ENCODE results near the gene DNAAF5. TPM values are rescaled to one million over a fixed set of nuclear protein-coding genes. Genes with fewer than 3 reads are reported as not detected.

Gene DNAAF5
- 41.8 to 52.4 TPM (median 48.3 TPM) in 5 replicates for total RNA-seq (2022; extraction: Qiagen RNA extraction)

DNA sequence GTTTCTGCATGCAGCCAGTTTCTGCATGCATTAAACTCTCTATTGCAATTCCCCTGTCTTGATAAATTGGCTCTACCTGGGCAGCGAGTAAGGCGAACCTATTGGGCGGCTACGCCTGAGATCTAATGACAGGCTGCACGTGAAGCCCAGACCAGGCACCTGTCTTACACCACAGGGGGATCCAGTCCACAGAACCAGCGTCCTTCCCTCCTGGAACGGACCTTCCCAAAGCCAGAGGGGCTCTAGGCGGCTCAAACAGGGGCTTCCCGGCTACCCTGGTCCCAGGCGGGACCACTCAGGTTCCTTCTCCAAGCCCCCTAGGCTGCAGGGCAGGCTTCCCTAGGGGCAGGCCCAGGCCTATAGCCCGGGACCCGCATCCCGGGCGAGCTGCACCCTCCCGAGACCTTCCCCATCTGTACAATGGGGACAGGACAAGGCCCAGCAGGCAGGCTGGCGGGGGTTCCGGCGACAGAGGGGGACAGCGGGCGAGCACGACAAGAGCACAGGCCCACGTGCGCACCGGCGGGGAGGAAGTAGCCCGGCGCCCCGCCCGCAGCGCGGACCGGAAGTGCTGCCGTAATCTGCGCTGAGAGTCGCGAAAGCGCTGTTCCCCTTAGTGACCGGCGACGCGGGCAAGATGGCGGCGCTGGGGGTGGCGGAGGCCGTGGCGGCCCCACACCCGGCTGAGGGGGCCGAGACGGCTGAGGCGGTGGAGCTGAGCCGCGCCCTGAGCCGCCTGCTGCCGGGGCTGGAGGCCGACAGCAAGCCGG is at the start of gene DNAAF5:
Gene DNAAF5, plus strand, starts transcription at position 616 of the 770 bp plus-strand sequence. Its CDS starts 22 bp downstream, at position 638.

DNA sequence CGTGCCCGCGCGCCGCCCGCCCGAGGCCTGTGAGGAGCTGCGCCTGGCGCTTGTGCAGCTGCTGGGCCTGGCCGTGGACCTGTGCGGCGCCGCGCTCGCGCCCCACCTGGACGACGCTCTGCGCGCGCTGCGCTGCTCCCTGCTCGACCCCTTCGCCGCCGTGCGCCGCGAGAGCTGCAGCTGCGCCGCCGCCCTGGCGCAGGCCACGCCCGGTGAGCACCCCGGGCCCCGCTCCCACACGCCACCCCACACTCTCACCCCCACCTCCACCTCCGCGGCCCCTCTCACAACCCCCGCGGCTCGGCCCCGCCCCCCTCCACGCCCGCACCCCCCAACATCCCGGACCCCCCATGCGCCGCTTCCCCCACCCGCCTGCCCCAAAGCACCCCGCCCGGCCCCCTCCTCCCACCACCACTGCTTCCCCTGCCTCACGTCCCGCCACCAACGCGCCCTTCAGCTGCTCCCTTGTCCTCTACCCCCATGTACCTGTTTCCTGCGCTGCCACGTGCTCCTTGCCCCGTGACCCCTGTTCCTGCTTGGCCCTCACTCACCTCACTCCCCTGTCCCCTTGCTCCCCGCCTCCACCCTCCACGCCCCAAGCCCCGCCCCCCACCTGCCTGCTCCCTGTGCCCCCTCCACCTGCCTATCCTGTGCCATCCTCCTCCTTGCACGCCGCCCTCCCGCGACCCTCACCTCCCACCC is 756 bp downstream of the DNAAF5 start, which contains the start of gene PRKAR1B:
Gene PRKAR1B, minus strand, starts transcription at position 178 of the 702 bp plus-strand sequence. CDS start 15,776 bp downstream, outside the sequence.

DNA sequence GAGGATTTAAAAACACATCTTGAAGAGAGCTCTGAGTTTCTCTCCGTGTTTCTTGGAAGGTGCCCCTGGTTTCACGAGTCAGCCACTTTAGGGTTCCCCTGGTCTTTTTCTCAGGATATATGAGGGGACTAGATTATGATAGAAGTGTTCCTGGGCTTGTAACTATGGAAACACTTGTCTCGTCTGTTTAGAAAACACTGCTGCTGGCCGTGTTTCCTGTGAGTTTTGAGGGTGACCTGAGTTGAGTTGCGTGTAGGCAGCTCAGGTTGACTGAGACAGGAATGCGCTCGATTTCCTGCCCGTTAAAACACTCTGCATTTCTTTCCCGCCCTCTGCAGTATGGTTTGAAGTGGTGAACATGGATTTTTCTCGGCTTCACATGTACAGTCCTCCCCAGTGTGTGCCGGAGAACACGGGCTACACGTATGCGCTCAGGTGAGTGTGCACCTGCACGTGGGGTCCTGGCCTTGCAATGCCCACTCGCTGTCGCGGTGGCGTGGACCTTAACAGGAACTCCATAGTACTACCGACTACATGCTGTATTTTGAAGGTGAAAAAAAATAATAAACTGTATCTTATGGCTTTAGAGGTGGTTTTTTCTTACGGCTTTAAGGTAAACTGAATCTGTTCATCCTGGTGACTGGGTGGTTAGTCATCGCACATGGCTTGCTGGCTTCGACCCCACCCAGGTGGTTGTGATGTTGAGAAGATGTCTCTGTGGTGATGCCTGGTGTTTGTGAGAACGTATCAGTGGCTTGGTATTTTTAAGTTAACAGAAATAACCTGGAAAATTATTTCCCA is 105.9 kb downstream of the DNAAF5 start, which contains the start of gene SUN1:
Gene SUN1, plus strand, starts transcription at position 310 of the 801 bp plus-strand sequence. Its CDS starts 49 bp downstream, at position 359.

Other genes with a start within 250 kb of the DNAAF5 start
- 30.2 to 36.4 TPM (median 35.7 TPM) in 5 replicates for gene PDGFA, start 206.9 kb upstream of the DNAAF5 start, total RNA-seq (2022; extraction: Qiagen RNA extraction)
- gene PRKAR1B, start 582 bp downstream of the DNAAF5 start, total RNA-seq (2022; extraction: Qiagen RNA extraction), result 29.1 to 35.7 TPM (median 33.7 TPM) in 5 replicates
- gene SUN1, start 105.8 kb downstream of the DNAAF5 start, total RNA-seq (2022; extraction: Qiagen RNA extraction), result 68.5 to 89.3 TPM (median 84.3 TPM) in 5 replicates
- 40.6 to 71.2 TPM (median 59.6 TPM) in 5 replicates for gene GET4, start 149.9 kb downstream of the DNAAF5 start, total RNA-seq (2022; extraction: Qiagen RNA extraction)
- gene ADAP1, start 228.0 kb downstream of the DNAAF5 start, total RNA-seq (2022; extraction: Qiagen RNA extraction), result 3.2 to 4.2 TPM (median 4.0 TPM) in 5 replicates
- 4.6 to 5.6 TPM (median 5.1 TPM) in 5 replicates for gene COX19, start 248.8 kb downstream of the DNAAF5 start, total RNA-seq (2022; extraction: Qiagen RNA extraction)